A673 (cell line): ENCODE data around the gene STIMATE. TPM values are rescaled to one million over a fixed set of nuclear protein-coding genes. Genes with fewer than 3 reads are reported as not detected.

Source experiments
- BruUV-seq: library from RNA; stranded (reverse); fragments of 400-500 nt; replicated peaks from 2 replicates; lab custom pipeline; 2021; lab: Mats Ljungman, UMichigan
- CTCF ChIA-PET: fragments of 300-600 bp; sonication (Branson Sonifier 250); formaldehyde crosslinking; loops from one replicate; lab custom pipeline; 2022; ENCODE audit warnings: antibody characterized with exemption; lab: Charles Lee
- POLR2A ChIA-PET: fragments of 300-600 bp; sonication (Branson Sonifier 250); formaldehyde crosslinking; loops from one replicate; lab custom pipeline; 2022; ENCODE audit warnings: antibody characterized with exemption; ENCODE audit not compliant: low non-redundant PET; lab: Charles Lee
- DNase-seq: peaks from one replicate; pipeline ENCODE4 v3.0.0-alpha.2; 2015; ENCODE audit warnings: low spot score
- H3K27ac ChIP-seq: fragments of 200-600 bp; sonication (generic); 2 replicates; pipeline ENCODE4 v1.5.1; 2016; ENCODE audit warnings: mixed run types, low read depth, mild to moderate bottlenecking, mixed read lengths, antibody characterized with exemption, low read length; ENCODE audit not compliant: poor library complexity, severe bottlenecking
- H3K27me3 ChIP-seq: fragments of 200-600 bp; sonication (generic); replicated peaks from 2 replicates; pipeline ENCODE4 v1.6.1; 2017; ENCODE audit warnings: mixed run types, low read depth, mild to moderate bottlenecking, mixed read lengths, antibody characterized with exemption, low read length; ENCODE audit not compliant: insufficient read depth, poor library complexity
- H3K36me3 ChIP-seq: fragments of 200-600 bp; sonication (generic); 2 replicates; pipeline ENCODE4 v1.6.1; 2016; ENCODE audit warnings: mixed run types, mild to moderate bottlenecking, mixed read lengths, antibody characterized with exemption, low read length; ENCODE audit not compliant: insufficient read depth, poor library complexity, severe bottlenecking
- H3K4me1 ChIP-seq: fragments of 200-600 bp; sonication (generic); 2 replicates; pipeline ENCODE4 v1.6.1; 2017; ENCODE audit warnings: mixed run types, mild to moderate bottlenecking, mixed read lengths, antibody characterized with exemption, low read length; ENCODE audit not compliant: insufficient read depth, poor library complexity, severe bottlenecking
- H3K4me3 ChIP-seq: fragments of 200-600 bp; sonication (generic); 2 replicates; pipeline ENCODE4 v1.5.1; 2016; ENCODE audit warnings: low read depth, mixed run types, mild to moderate bottlenecking, mixed read lengths, low read length; ENCODE audit not compliant: poor library complexity, severe bottlenecking
- H3K9me3 ChIP-seq: fragments of 200-600 bp; sonication (generic); 2 replicates; pipeline ENCODE4 v1.6.1; 2016; ENCODE audit warnings: mixed run types, low read depth, mild to moderate bottlenecking, mixed read lengths, antibody characterized with exemption, low read length; ENCODE audit not compliant: poor library complexity, severe bottlenecking
- CTCF ChIP-seq: fragments of 300-800, 200-600 bp; sonication (generic); conservative IDR thresholded peaks from 2 replicates; pipeline ENCODE4 v1.5.1; 2017; ENCODE audit warnings: low read depth, mild to moderate bottlenecking, antibody characterized with exemption, low read length, moderate library complexity, mixed read lengths
- EZH2 ChIP-seq: fragments of 200-600 bp; sonication (generic); IDR thresholded peaks from 2 replicates; pipeline ENCODE4 v1.6.1; 2017; ENCODE audit warnings: borderline replicate concordance, low read depth, mild to moderate bottlenecking, mixed read lengths, antibody characterized with exemption, low read length; ENCODE audit not compliant: poor library complexity, severe bottlenecking
- intact Hi-C: fragments of 100-400 bp; cut with micrococcal nuclease; formaldehyde crosslinking; loops from one replicate; pipeline ENCODE4 v1.10.0; 2022; ENCODE audit not compliant: unreplicated experiment
- total RNA-seq: library from RNA; stranded (reverse); gene quantifications from 2 replicates; pipeline ENCODE4 v1.2.3, GENCODE V29; 2021

STIMATE gene
- total RNA-seq, 1 experiment from 2014 or later: 11.3 TPM

- no peak for DNase-seq
- TF ChIP-seq EZH2 (no peak), CTCF (no peak)
- ChIA-PET POLR2A (no interaction called here), CTCF (no interaction called here)
- H3K27ac ChIP-seq: no peak overlapping the region
- H3K4me3 ChIP-seq: no peak overlapping the region
- BruUV-seq: no TSS peak
- H3K4me1 ChIP-seq: no peaks in the 10 kb centered on the region
- H3K9me3 ChIP-seq: no peaks in the 10 kb centered on the region
- intact Hi-C loops: no loop called here
- no peaks in the 10 kb centered on the region for H3K36me3 ChIP-seq
- H3K27me3 ChIP-seq: no peaks in the 10 kb centered on the region
Observed at GRCh38 chr3:52880047-52880446, 17.3 kb downstream of the STIMATE start.

GRCh38 chr3:52879581-52879980 is 17.8 kb downstream of the STIMATE start:
- intact Hi-C loops: no loop called here

GRCh38 chr3:52879090-52879489 is 18.3 kb downstream of the STIMATE start:
- intact Hi-C loops: no loop called here
- Histone ChIP-seq H3K4me3 (no peak overlapping the region), H3K36me3 (no peaks in the 10 kb centered on the region), H3K4me1 (no peaks in the 10 kb centered on the region), H3K27ac (no peak overlapping the region), H3K27me3 (no peaks in the 10 kb centered on the region), H3K9me3 (no peaks in the 10 kb centered on the region)
- no peak for DNase-seq
- no TSS peak for BruUV-seq
- POLR2A ChIA-PET: no interaction called here
- CTCF ChIA-PET: interaction anchor here (0.5 kb wide), 1 partner anchor 34 kb away, joined by 5 read pairs; no protein-coding TSS in a partner anchor
- TF ChIP-seq CTCF (no peak), EZH2 (no peak)

More at GRCh38 chr3:52879581-52879980, 17.8 kb downstream of the STIMATE start:
- TF ChIP-seq CTCF: no peak
- TF ChIP-seq EZH2: no peak
- POLR2A ChIA-PET: no interaction called here
- Histone ChIP-seq H3K27me3 (no peaks in the 10 kb centered on the region), H3K4me1 (no peaks in the 10 kb centered on the region), H3K27ac (no peak overlapping the region), H3K36me3 (no peaks in the 10 kb centered on the region), H3K4me3 (no peak overlapping the region), H3K9me3 (no peaks in the 10 kb centered on the region)
- no peak for DNase-seq
- BruUV-seq: no TSS peak
- CTCF ChIA-PET: interaction anchor here (0.5 kb wide), 1 partner anchor 34 kb away, joined by 5 read pairs; no protein-coding TSS in a partner anchor
